NB4 (cell line): Measurements from ENCODE around the gene NHLRC4.

ENCODE experiments used
- CTCF ChIP-seq: IDR thresholded peaks from one replicate; pipeline ENCODE4 v1.5.1; 2012; ENCODE audit warnings: low read depth, low read length
- MAX ChIP-seq: IDR thresholded peaks from 2 replicates; pipeline ENCODE4 v1.6.1; 2011; ENCODE audit warnings: low read depth, low read length
- POLR2A ChIP-seq: IDR thresholded peaks from 2 replicates; pipeline ENCODE4 v1.6.1; 2011; ENCODE audit warnings: mild to moderate bottlenecking; ENCODE audit not compliant: insufficient read length; ENCODE audit errors: extremely low read depth

- TF ChIP-seq CTCF (no peak), POLR2A (no peak), MAX (no peak)
Observed at GRCh38 chr16:591892-592517, 25.2 kb downstream of the NHLRC4 start.
